Transverse colon (tissue), 4 donors: Measurements from ENCODE around the gene TUG1. TPM values are rescaled to one million over a fixed set of nuclear protein-coding genes. Genes with fewer than 3 reads are reported as not detected.

Experiments
- DNase-seq: peaks from one replicate; pipeline ENCODE4 v3.0.0-alpha.2; 2019
- H3K27ac ChIP-seq, 4 donors: fragments of 200-600 bp; sonication (generic); 2 replicates each; pipeline ENCODE4 v1.5.1; 2016 to 2018; ENCODE audit warnings: inconsistent platforms in 4 of 4
- H3K27me3 ChIP-seq: fragments of 200-600 bp; sonication (generic); 2 replicates; pipeline ENCODE4 v1.5.1; 2017; ENCODE audit warnings: inconsistent platforms
- H3K36me3 ChIP-seq, 4 donors: fragments of 200-600 bp; sonication (generic); 2 replicates each; pipeline ENCODE4 v1.5.1; 2017 to 2019; ENCODE audit warnings: inconsistent platforms in 4 of 4
- H3K4me1 ChIP-seq, 4 donors: fragments of 200-600 bp; sonication (generic); 2 replicates each; pipeline ENCODE4 v1.5.1; 2017 to 2020; ENCODE audit warnings: inconsistent platforms in 4 of 4
- H3K4me3 ChIP-seq, 4 donors: fragments of 200-600 bp; sonication (generic); 1 replicate in 1 of 4; 2 replicates in 3 of 4; pipeline versions ENCODE4 v1.5.1 to v1.6.1; 2017 to 2019; ENCODE audit warnings: inconsistent platforms in 4 of 4
- H3K9me3 ChIP-seq, 2 donors: fragments of 200-600 bp; sonication (generic); 2 replicates each; pipeline ENCODE4 v1.5.1; 2017 to 2019; ENCODE audit warnings: inconsistent platforms in 2 of 2
- EP300 ChIP-seq: sonication (generic); formaldehyde crosslinking; IDR thresholded peaks from one replicate; pipeline ENCODE4 v1.6.1; 2017; ENCODE audit warnings: antibody characterized with exemption, low read depth
- POLR2A ChIP-seq: fragments of 450-650 bp; IDR thresholded peaks from one replicate; pipeline ENCODE4 v1.6.1; 2016; ENCODE audit warnings: antibody characterized with exemption, mild to moderate bottlenecking, moderate library complexity
- POLR2AphosphoS5 ChIP-seq, 3 donors: sonication (generic); formaldehyde crosslinking; IDR thresholded peaks; one replicate each; pipeline ENCODE4 v1.6.1; 2016; ENCODE audit warnings: antibody characterized with exemption in 3 of 3
- WGBS, 2 donors: methylation state at CpG; one replicate each; pipeline ENCODE4 v1.1.5; 2018; ENCODE audit warnings: low coverage in 1 of 2; 5-methylcytosine and 5-hydroxymethylcytosine counted together
- in situ Hi-C, 4 donors: fragments of 200-750 bp; cut with MboI; loops; one replicate each; pipeline versions ENCODE4 v1.15.0 to v1.15.1; 2017; ENCODE audit warnings: low sequenced_read_pairs in 3 of 4, low pct_ligation_motif_present in 1 of 4, low pct_unique_long_range_greater_than_20kb in 1 of 4
- intact Hi-C: fragments of 100-400 bp; cut with DNase I; formaldehyde crosslinking; loops from one replicate; pipeline ENCODE4 v1.15.1; 2023; ENCODE audit warnings: low total_unique reads
- total RNA-seq, 4 donors: library from RNA; depleted of rRNA; stranded (reverse); fragments of >200 nt; gene quantifications; one replicate each; pipeline ENCODE4 v1.1.0, GENCODE V29; 2016
- TF ChIP-seq, protein P1 (sequence below), 5 experiments: fragments of 200-600 bp in 3 of 5; fragments of 450-650 bp in 2 of 5; sonication (generic) in 3 of 5; IDR thresholded peaks; 1 replicate in 2 of 5; 2 replicates in 3 of 5; pipeline ENCODE4 v1.5.1; 2016 to 2017; ENCODE audit warnings: antibody characterized with exemption in 5 of 5, inconsistent platforms in 3 of 5, mild to moderate bottlenecking in 2 of 5, moderate library complexity in 1 of 5

TUG1 gene
- total RNA-seq, 4 donors from 2014 or later, result 77.7 to 294 (median 112) TPM

DNA sequence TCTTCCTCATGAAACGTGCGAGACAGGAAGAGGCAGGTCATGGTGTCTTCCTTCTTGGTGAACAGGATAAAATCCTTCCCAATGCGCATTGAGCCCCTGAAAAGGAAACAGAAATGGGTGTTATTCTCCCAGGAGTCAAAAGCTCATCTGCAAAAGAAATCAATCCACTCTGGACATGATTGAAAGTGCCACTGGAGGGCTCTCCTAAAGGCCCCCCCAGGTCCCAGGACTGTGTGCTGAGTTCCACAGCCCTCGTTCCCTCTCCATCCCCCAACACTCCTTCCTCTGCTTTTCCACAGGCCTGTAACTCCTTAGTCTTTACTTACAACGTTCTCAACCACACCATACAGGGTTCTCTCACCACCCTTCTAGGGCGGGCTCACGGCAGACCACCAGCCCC lies 22.7 kb upstream of the TUG1 start:
- Histone ChIP-seq H3K4me1 (peaks cover 0 to 16% (median 8%) of the 10 kb centered on the region in 4 donors), H3K9me3 (no peaks in the 10 kb centered on the region), H3K36me3 (peaks cover 0 to 53% (median 23%) of the 10 kb centered on the region in 4 donors), H3K27me3 (no peaks in the 10 kb centered on the region), H3K4me3 (no peak overlapping the region), H3K27ac (peak overlapping the region in 1 of 4 donors; percentile 47)
- WGBS, 2 donors, result 74% methylated on average over 7 of the region's 7 CpGs; no CpG with 5 or more reads in 1 of the 2 donors
- in situ Hi-C loops, result loop anchor here in 3 of 4 donors (10.0 kb wide), 1 partner anchor 138 kb away; the partner anchor contains the start of gene SMTN (in 3 of the 3)
- DNase-seq, result no peak
- intact Hi-C loops, result loop anchor here (5.0 kb wide), 1 partner anchor 206 kb away; no protein-coding TSS in a partner anchor
- TF ChIP-seq POLR2AphosphoS5 (IDR thresholded peaks at IDR 0.05), result no peak
- no peak for TF ChIP-seq POLR2A
- TF ChIP-seq EP300, result no peak
- TF ChIP-seq, protein P1, sequence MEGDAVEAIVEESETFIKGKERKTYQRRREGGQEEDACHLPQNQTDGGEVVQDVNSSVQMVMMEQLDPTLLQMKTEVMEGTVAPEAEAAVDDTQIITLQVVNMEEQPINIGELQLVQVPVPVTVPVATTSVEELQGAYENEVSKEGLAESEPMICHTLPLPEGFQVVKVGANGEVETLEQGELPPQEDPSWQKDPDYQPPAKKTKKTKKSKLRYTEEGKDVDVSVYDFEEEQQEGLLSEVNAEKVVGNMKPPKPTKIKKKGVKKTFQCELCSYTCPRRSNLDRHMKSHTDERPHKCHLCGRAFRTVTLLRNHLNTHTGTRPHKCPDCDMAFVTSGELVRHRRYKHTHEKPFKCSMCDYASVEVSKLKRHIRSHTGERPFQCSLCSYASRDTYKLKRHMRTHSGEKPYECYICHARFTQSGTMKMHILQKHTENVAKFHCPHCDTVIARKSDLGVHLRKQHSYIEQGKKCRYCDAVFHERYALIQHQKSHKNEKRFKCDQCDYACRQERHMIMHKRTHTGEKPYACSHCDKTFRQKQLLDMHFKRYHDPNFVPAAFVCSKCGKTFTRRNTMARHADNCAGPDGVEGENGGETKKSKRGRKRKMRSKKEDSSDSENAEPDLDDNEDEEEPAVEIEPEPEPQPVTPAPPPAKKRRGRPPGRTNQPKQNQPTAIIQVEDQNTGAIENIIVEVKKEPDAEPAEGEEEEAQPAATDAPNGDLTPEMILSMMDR (IDR thresholded peaks at IDR 0.05), result no peak

- intact Hi-C loops (loop anchor here (5.0 kb wide), 1 partner anchor 205 kb away; no protein-coding TSS in a partner anchor), in situ Hi-C loops (loop anchor here in 3 of 4 donors (10.0 kb wide), 1 partner anchor 138 kb away; the partner anchor contains the start of gene SMTN (in 3 of the 3))
- TF ChIP-seq, protein P1 (IDR thresholded peaks at IDR 0.05), result peak in 1 of 5 experiments; percentile 10
- no peak for TF ChIP-seq EP300
- peaks cover 0 to 43% (median 19%) of the 10 kb centered on the region in 4 donors for H3K36me3 ChIP-seq
- no peaks in the 10 kb centered on the region for H3K27me3 ChIP-seq
- H3K4me1 ChIP-seq, result peaks cover 0 to 16% (median 8%) of the 10 kb centered on the region in 4 donors
- peak; percentile 37 for DNase-seq
- 27 to 60% methylated on average over 1 to 5 of the region's 5 CpGs for WGBS, 2 donors
- no peaks in the 10 kb centered on the region for H3K9me3 ChIP-seq
- no peak overlapping the region for H3K4me3 ChIP-seq
- peak overlapping the region; percentile 31 to 53 (median 44) for H3K27ac ChIP-seq
Measured at GRCh38 chr22:30947173-30947815, 21.8 kb upstream of the TUG1 start.

DNA sequence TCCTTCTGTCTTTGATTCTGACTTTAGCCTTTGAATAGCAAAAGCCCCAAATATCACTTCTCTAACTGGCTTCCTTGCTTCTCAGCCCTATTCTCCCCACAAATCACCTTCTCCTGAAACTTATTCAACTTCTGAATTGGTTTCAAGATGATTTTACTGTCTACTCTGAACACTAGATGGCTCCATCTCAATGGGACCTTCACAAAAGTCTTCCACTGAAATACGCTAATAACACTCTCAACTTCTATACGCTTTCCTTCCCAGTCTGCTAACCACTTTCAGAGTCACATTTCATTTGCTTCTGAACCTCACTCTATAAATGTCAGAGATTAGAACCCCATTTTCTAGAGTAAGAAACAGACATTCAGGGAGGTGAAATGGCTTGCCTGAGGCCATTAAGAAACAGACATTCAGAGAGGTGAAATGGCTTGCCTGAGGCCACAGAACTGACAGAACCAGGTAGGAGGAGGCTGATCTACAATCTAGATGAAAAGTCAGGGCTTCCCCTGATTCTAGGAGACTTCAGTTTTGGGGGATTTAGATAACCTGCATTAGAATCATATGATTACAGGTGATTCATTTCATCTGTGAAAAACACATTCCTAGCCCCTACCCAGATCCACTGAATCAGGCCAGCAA lies 21.1 kb upstream of the TUG1 start:
- H3K4me3 ChIP-seq, result no peak overlapping the region
- no peak for TF ChIP-seq POLR2A
- TF ChIP-seq, protein P1 (IDR thresholded peaks at IDR 0.05), result peak; percentile 52 to 71 (median 62)
- DNase-seq, result no peak
- intact Hi-C loops (loop anchor here (2.0 to 5.0 kb wide), 2 partner anchors 137 to 204 kb away; no protein-coding TSS in a partner anchor), in situ Hi-C loops (loop anchor here in 3 of 4 donors (10.0 kb wide), 1 partner anchor 137 kb away; the partner anchor contains the start of gene SMTN (in 3 of the 3))
- peaks cover 0 to 38% (median 16%) of the 10 kb centered on the region in 4 donors for H3K36me3 ChIP-seq
- peak overlapping the region; percentile 31 to 53 (median 44) for H3K27ac ChIP-seq
- no peaks in the 10 kb centered on the region for H3K9me3 ChIP-seq
- WGBS, 2 donors, result 35 to 51% methylated on average over 2 of the region's 2 CpGs
- no peaks in the 10 kb centered on the region for H3K27me3 ChIP-seq
- peaks cover 0 to 16% (median 8%) of the 10 kb centered on the region in 4 donors for H3K4me1 ChIP-seq

GRCh38 chr22:30948930-30949342 lies 20.1 kb upstream of the TUG1 start:
- H3K36me3 ChIP-seq, result peaks cover 0 to 29% (median 11%) of the 10 kb centered on the region in 4 donors
- intact Hi-C loops, result loop anchor here (2.0 to 5.0 kb wide), 2 partner anchors 136 to 203 kb away; no protein-coding TSS in a partner anchor

More at GRCh38 chr22:30948930-30949342, 20.1 kb upstream of the TUG1 start:
- Histone ChIP-seq H3K9me3 (no peaks in the 10 kb centered on the region), H3K27me3 (no peaks in the 10 kb centered on the region), H3K4me3 (no peak overlapping the region), H3K4me1 (peaks cover 0 to 16% (median 8%) of the 10 kb centered on the region in 4 donors), H3K27ac (peak overlapping the region in 2 of 4 donors; percentile 10 to 47)
- TF ChIP-seq EP300 (no peak), POLR2AphosphoS5 (IDR thresholded peaks at IDR 0.05) (no peak), POLR2A (no peak)
- TF ChIP-seq, protein P1 (IDR thresholded peaks at IDR 0.05), result no peak
- no peak for DNase-seq
- WGBS, 2 donors, result 64 to 73% methylated on average over 2 to 3 of the region's 3 CpGs
- in situ Hi-C loops, result loop anchor here in 3 of 4 donors (10.0 kb wide), 1 partner anchor 136 kb away; the partner anchor contains the start of gene SMTN (in 3 of the 3)
